ENCODE data around the gene CHID1.

CHID1 gene

GRCh38 chr11:880447-880846, 30.2 kb downstream of the CHID1 start:
- no peak for TF ChIP-seq CTCF (IDR thresholded peaks at IDR 0.05; ENCODE audit: insufficient read depth, low read length, poor library complexity, severe bottlenecking)
- TF ChIP-seq EZH2phosphoT487 (conservative IDR thresholded peaks at IDR 0.05; ENCODE audit: low read length): no peak
- no peak overlapping the region for H3K27ac ChIP-seq (ENCODE audit: low read depth, low read length)
- H3K9ac ChIP-seq (ENCODE audit: low read length): no peak overlapping the region
- no peaks in the 10 kb centered on the region for H3K27me3 ChIP-seq (ENCODE audit: low read length)
- H2AFZ ChIP-seq (ENCODE audit: low read depth, low read length, severe bottlenecking): no peak overlapping the region
- H4K20me1 ChIP-seq (ENCODE audit: low read depth, low read length): no peaks in the 10 kb centered on the region
- H3K36me3 ChIP-seq (ENCODE audit: low read length): no peaks in the 10 kb centered on the region
- no peaks in the 10 kb centered on the region for H3K79me2 ChIP-seq (ENCODE audit: insufficient read depth, low read length)
- H3K4me2 ChIP-seq (ENCODE audit: low read depth, low read length, poor library complexity, severe bottlenecking): no peak overlapping the region
- H3K9me2 ChIP-seq (replicated peaks; ENCODE audit: insufficient read depth, low read length): no peaks in the 10 kb centered on the region
- H3K9me3 ChIP-seq (ENCODE audit: insufficient read depth, low read length): no peaks in the 10 kb centered on the region
- no peak overlapping the region for H3K4me3 ChIP-seq (ENCODE audit: insufficient read depth, low read length, poor library complexity, severe bottlenecking)
- H3F3A ChIP-seq (ENCODE audit: insufficient read depth): no peaks in the 10 kb centered on the region

- TF ChIP-seq CTCF (IDR thresholded peaks at IDR 0.05; ENCODE audit: insufficient read depth, low read length, poor library complexity, severe bottlenecking) (no peak), EZH2phosphoT487 (conservative IDR thresholded peaks at IDR 0.05; ENCODE audit: low read length) (no peak)
- Histone ChIP-seq H3K79me2 (ENCODE audit: insufficient read depth, low read length) (no peaks in the 10 kb centered on the region), H3K9me3 (ENCODE audit: insufficient read depth, low read length) (no peaks in the 10 kb centered on the region), H3K9ac (ENCODE audit: low read length) (no peak overlapping the region), H4K20me1 (ENCODE audit: low read depth, low read length) (no peaks in the 10 kb centered on the region), H3K36me3 (ENCODE audit: low read length) (no peaks in the 10 kb centered on the region), H3F3A (ENCODE audit: insufficient read depth) (no peaks in the 10 kb centered on the region), H3K27ac (ENCODE audit: low read depth, low read length) (no peak overlapping the region), H2AFZ (ENCODE audit: low read depth, low read length, severe bottlenecking) (no peak overlapping the region), H3K4me3 (ENCODE audit: insufficient read depth, low read length, poor library complexity, severe bottlenecking) (no peak overlapping the region), H3K4me2 (ENCODE audit: low read depth, low read length, poor library complexity, severe bottlenecking) (no peak overlapping the region), H3K9me2 (replicated peaks; ENCODE audit: insufficient read depth, low read length) (no peaks in the 10 kb centered on the region), H3K27me3 (ENCODE audit: low read length) (no peaks in the 10 kb centered on the region)
Measured at GRCh38 chr11:877565-877964, 33.0 kb downstream of the CHID1 start.

- no peak overlapping the region for H3K27ac ChIP-seq (ENCODE audit: low read depth, low read length)
- H3K9ac ChIP-seq (ENCODE audit: low read length): no peak overlapping the region
- no peaks in the 10 kb centered on the region for H3F3A ChIP-seq (ENCODE audit: insufficient read depth)
- H3K79me2 ChIP-seq (ENCODE audit: insufficient read depth, low read length): no peaks in the 10 kb centered on the region
- no peak overlapping the region for H3K4me2 ChIP-seq (ENCODE audit: low read depth, low read length, poor library complexity, severe bottlenecking)
- H3K9me3 ChIP-seq (ENCODE audit: insufficient read depth, low read length): no peaks in the 10 kb centered on the region
- no peaks in the 10 kb centered on the region for H3K9me2 ChIP-seq (replicated peaks; ENCODE audit: insufficient read depth, low read length)
- no peak overlapping the region for H3K4me3 ChIP-seq (ENCODE audit: insufficient read depth, low read length, poor library complexity, severe bottlenecking)
- H4K20me1 ChIP-seq (ENCODE audit: low read depth, low read length): no peaks in the 10 kb centered on the region
- H3K36me3 ChIP-seq (ENCODE audit: low read length): no peaks in the 10 kb centered on the region
- no peak overlapping the region for H2AFZ ChIP-seq (ENCODE audit: low read depth, low read length, severe bottlenecking)
- H3K27me3 ChIP-seq (ENCODE audit: low read length): no peaks in the 10 kb centered on the region
- no peak for TF ChIP-seq CTCF (IDR thresholded peaks at IDR 0.05; ENCODE audit: insufficient read depth, low read length, poor library complexity, severe bottlenecking)
- TF ChIP-seq EZH2phosphoT487 (conservative IDR thresholded peaks at IDR 0.05; ENCODE audit: low read length): no peak
Measured at GRCh38 chr11:876545-876944, 34.1 kb downstream of the CHID1 start.
